ENCODE data around the gene FLOT2.
"Not testable (repeated sequence)": the region's sequence is repeated elsewhere in the genome, so short reads cannot be mapped to it uniquely, and the experiment has no call there.

The FLOT2 gene

GRCh38 chr17:28880572-28880945, 17.0 kb downstream of the FLOT2 start:
- no peaks in the 10 kb centered on the region for H3K4me1 ChIP-seq (ENCODE audit: low read depth, poor library complexity, severe bottlenecking)
- H3K4me3 ChIP-seq (IDR thresholded peaks at IDR 0.05; ENCODE audit: insufficient read depth, low read depth, low read length), result no peak overlapping the region
- no peaks in the 10 kb centered on the region for H3K79me2 ChIP-seq (ENCODE audit: insufficient read depth, low read depth)
- TF ChIP-seq CTCF (conservative IDR thresholded peaks at IDR 0.05; ENCODE audit: low read depth, low read length), result no peak
- no peak overlapping the region for H3K9ac ChIP-seq
- H2AFZ ChIP-seq (ENCODE audit: low read depth), result no peak overlapping the region
- no peak overlapping the region for H3K27ac ChIP-seq
- H4K20me1 ChIP-seq (ENCODE audit: insufficient read depth), result no peaks in the 10 kb centered on the region
- no peaks in the 10 kb centered on the region for H3K27me3 ChIP-seq (ENCODE audit: insufficient read depth, low read depth)
- no peak overlapping the region for H3K4me2 ChIP-seq
- no peaks in the 10 kb centered on the region for H3K36me3 ChIP-seq (ENCODE audit: insufficient read depth)

GRCh38 chr17:28879886-28880571, 17.5 kb downstream of the FLOT2 start:
- H3K4me1 ChIP-seq (ENCODE audit: low read depth, poor library complexity, severe bottlenecking), result no peaks in the 10 kb centered on the region
- no peak overlapping the region for H2AFZ ChIP-seq (ENCODE audit: low read depth)
- H4K20me1 ChIP-seq (ENCODE audit: insufficient read depth), result no peaks in the 10 kb centered on the region
- H3K36me3 ChIP-seq (ENCODE audit: insufficient read depth), result no peaks in the 10 kb centered on the region
- H3K4me3 ChIP-seq (IDR thresholded peaks at IDR 0.05; ENCODE audit: insufficient read depth, low read depth, low read length), result no peak overlapping the region
- no peak overlapping the region for H3K4me2 ChIP-seq
- H3K79me2 ChIP-seq (ENCODE audit: insufficient read depth, low read depth), result no peaks in the 10 kb centered on the region
- no peak overlapping the region for H3K9ac ChIP-seq
- no peak overlapping the region for H3K27ac ChIP-seq
- TF ChIP-seq CTCF (conservative IDR thresholded peaks at IDR 0.05; ENCODE audit: low read depth, low read length), result no peak
- H3K27me3 ChIP-seq (ENCODE audit: insufficient read depth, low read depth), result no peaks in the 10 kb centered on the region

- no peaks in the 10 kb centered on the region for H3K4me1 ChIP-seq (ENCODE audit: low read depth, poor library complexity, severe bottlenecking)
- H3K4me3 ChIP-seq (IDR thresholded peaks at IDR 0.05; ENCODE audit: insufficient read depth, low read depth, low read length), result no peak overlapping the region
- TF ChIP-seq CTCF (conservative IDR thresholded peaks at IDR 0.05; ENCODE audit: low read depth, low read length), result peak; percentile 30; the same call in 1 of the 2 replicates
- H4K20me1 ChIP-seq (ENCODE audit: insufficient read depth), result no peaks in the 10 kb centered on the region
- no peaks in the 10 kb centered on the region for H3K27me3 ChIP-seq (ENCODE audit: insufficient read depth, low read depth)
- H3K4me2 ChIP-seq, result no peak overlapping the region
- H3K36me3 ChIP-seq (ENCODE audit: insufficient read depth), result no peaks in the 10 kb centered on the region
- no peak overlapping the region for H2AFZ ChIP-seq (ENCODE audit: low read depth)
- no peak overlapping the region for H3K9ac ChIP-seq
- H3K79me2 ChIP-seq (ENCODE audit: insufficient read depth, low read depth), result no peaks in the 10 kb centered on the region
- no peak overlapping the region for H3K27ac ChIP-seq
These were observed 18.6 kb downstream of the FLOT2 start for GRCh38 chr17:28878981-28879380.

GRCh38 chr17:28878158-28878910, 19.2 kb downstream of the FLOT2 start:
- Histone ChIP-seq H3K4me3 (IDR thresholded peaks at IDR 0.05; ENCODE audit: insufficient read depth, low read depth, low read length) (no peak overlapping the region), H3K4me2 (no peak overlapping the region), H3K4me1 (ENCODE audit: low read depth, poor library complexity, severe bottlenecking) (no peaks in the 10 kb centered on the region), H3K27ac (no peak overlapping the region), H4K20me1 (ENCODE audit: insufficient read depth) (no peaks in the 10 kb centered on the region), H3K36me3 (ENCODE audit: insufficient read depth) (no peaks in the 10 kb centered on the region), H3K9ac (no peak overlapping the region), H2AFZ (ENCODE audit: low read depth) (no peak overlapping the region), H3K27me3 (ENCODE audit: insufficient read depth, low read depth) (no peaks in the 10 kb centered on the region), H3K79me2 (ENCODE audit: insufficient read depth, low read depth) (no peaks in the 10 kb centered on the region)
- TF ChIP-seq CTCF (conservative IDR thresholded peaks at IDR 0.05; ENCODE audit: low read depth, low read length), result no peak

GRCh38 chr17:28877150-28877711, 20.3 kb downstream of the FLOT2 start:
- H3K4me3 ChIP-seq (IDR thresholded peaks at IDR 0.05; ENCODE audit: insufficient read depth, low read depth, low read length); H3K27me3 ChIP-seq (ENCODE audit: insufficient read depth, low read depth); H3K36me3 ChIP-seq (ENCODE audit: insufficient read depth); H3K4me1 ChIP-seq (ENCODE audit: low read depth, poor library complexity, severe bottlenecking); H4K20me1 ChIP-seq (ENCODE audit: insufficient read depth); H3K79me2 ChIP-seq (ENCODE audit: insufficient read depth, low read depth); H3K9ac ChIP-seq; H3K4me2 ChIP-seq; H3K27ac ChIP-seq; H2AFZ ChIP-seq (ENCODE audit: low read depth): not testable (repeated sequence)
